Activated T-helper 17 cell treated with anti-CD3 and anti-CD28 coated beads, Interleukin-2, amount 50 U/mL, for 72 hours (primary cell): ENCODE results near the gene RBSN. TPM values are rescaled to one million over a fixed set of nuclear protein-coding genes. Genes with fewer than 3 reads are reported as not detected.

Experiments
- ATAC-seq: fragments of 150-1000 bp; cut with Tn5 transposase; replicated peaks from 2 replicates; pipeline ENCODE4 v1.10.0; 2021; ENCODE audit warnings: mild to moderate bottlenecking, moderate library complexity
- H3K27ac Mint-ChIP-seq: one replicate; pipeline ENCODE4 v1.8.0; 2022; ENCODE audit warnings: mixed read lengths
- H3K27me3 Mint-ChIP-seq: one replicate; pipeline ENCODE4 v1.8.0; 2022; ENCODE audit warnings: mixed read lengths
- H3K36me3 Mint-ChIP-seq: one replicate; pipeline ENCODE4 v1.8.0; 2022; ENCODE audit warnings: low read depth, mild to moderate bottlenecking, mixed read lengths
- H3K4me1 Mint-ChIP-seq: one replicate; pipeline ENCODE4 v1.8.0; 2022; ENCODE audit warnings: mixed read lengths
- H3K4me3 Mint-ChIP-seq: one replicate; pipeline ENCODE4 v1.8.0; 2022; ENCODE audit warnings: mild to moderate bottlenecking, mixed read lengths
- H3K9me3 Mint-ChIP-seq: one replicate; pipeline ENCODE4 v1.8.0; 2022; ENCODE audit warnings: mixed read lengths
- total RNA-seq, 2 donors: library from RNA; stranded (reverse); gene quantifications; one replicate each; pipeline ENCODE4 v1.2.3, GENCODE V29; 2022

The RBSN gene
- total RNA-seq, 2 donors from 2014 or later = 15.9 to 19.0 TPM

DNA sequence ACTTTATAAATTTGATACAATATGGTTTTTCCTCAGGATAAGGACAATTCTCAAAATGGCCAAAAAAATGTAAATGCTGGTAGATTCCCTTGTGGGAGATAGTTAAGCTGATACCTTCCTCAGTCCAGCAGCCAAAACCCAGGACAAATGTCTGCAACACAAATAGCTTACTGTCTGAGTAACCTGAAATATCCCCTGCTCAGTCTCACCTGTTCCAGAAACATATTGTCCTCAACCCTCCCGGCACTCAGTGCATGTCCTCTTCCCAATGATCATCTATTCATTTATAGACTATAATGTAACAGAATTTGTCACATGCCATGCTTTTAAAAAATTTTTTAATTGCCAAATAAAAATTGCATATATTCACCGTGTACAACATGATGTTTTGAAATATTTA is 12.2 kb downstream of the RBSN start:
- Mint-ChIP-seq H3K9me3 (no peaks in the 10 kb centered on the region), H3K4me1 (no peaks in the 10 kb centered on the region), H3K27me3 (no peaks in the 10 kb centered on the region), H3K4me3 (no peak overlapping the region), H3K27ac (no peak overlapping the region), H3K36me3 (peaks cover 91% of the 10 kb centered on the region)
- ATAC-seq = no peak

DNA sequence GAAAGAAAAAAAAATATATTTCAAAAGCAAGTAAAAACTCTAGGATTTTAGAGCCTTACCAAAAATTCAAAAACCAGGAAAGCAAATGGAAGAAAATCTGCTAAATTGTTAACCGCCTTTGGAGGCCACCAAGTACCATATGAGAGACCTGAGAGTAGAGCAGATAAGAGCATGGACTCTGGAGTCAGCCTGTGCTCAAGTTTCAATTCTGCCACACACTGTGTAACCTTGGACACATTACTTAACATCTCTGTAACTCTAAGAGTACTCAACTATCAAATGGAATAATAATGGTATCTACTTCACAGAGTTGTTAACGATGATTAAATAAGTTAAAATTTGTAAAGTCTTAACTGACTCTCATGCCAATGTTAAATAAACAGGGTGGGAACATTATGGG is 12.7 kb downstream of the RBSN start:
- peaks cover 92% of the 10 kb centered on the region for H3K36me3 Mint-ChIP-seq
- H3K4me3 Mint-ChIP-seq = no peak overlapping the region
- no peaks in the 10 kb centered on the region for H3K9me3 Mint-ChIP-seq
- H3K4me1 Mint-ChIP-seq = no peaks in the 10 kb centered on the region
- ATAC-seq = no peak
- no peaks in the 10 kb centered on the region for H3K27me3 Mint-ChIP-seq
- no peak overlapping the region for H3K27ac Mint-ChIP-seq

DNA sequence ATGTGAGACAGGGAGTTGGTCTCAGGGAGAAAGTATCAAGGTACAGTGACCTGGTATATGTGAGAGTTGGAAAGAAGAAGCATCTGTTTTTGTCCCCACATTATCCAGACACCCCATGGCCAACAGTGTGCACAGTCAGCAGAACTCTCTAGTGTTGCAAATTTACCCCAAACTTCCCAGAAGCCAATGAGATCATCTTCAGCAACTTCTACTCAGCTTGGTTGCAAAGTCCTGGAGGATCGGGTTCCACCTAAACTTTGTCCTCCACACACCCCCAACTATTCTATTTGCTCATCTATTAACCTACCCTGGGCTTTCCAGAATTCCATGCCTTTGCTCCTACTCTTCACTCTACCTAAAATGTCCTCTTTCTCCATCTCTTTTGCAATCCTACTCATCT is 15.7 kb downstream of the RBSN start:
- Mint-ChIP-seq H3K27me3 (no peaks in the 10 kb centered on the region), H3K4me3 (no peak overlapping the region), H3K27ac (no peak overlapping the region), H3K9me3 (no peaks in the 10 kb centered on the region), H3K4me1 (no peaks in the 10 kb centered on the region), H3K36me3 (peaks cover 97% of the 10 kb centered on the region)
- ATAC-seq = no peak

DNA sequence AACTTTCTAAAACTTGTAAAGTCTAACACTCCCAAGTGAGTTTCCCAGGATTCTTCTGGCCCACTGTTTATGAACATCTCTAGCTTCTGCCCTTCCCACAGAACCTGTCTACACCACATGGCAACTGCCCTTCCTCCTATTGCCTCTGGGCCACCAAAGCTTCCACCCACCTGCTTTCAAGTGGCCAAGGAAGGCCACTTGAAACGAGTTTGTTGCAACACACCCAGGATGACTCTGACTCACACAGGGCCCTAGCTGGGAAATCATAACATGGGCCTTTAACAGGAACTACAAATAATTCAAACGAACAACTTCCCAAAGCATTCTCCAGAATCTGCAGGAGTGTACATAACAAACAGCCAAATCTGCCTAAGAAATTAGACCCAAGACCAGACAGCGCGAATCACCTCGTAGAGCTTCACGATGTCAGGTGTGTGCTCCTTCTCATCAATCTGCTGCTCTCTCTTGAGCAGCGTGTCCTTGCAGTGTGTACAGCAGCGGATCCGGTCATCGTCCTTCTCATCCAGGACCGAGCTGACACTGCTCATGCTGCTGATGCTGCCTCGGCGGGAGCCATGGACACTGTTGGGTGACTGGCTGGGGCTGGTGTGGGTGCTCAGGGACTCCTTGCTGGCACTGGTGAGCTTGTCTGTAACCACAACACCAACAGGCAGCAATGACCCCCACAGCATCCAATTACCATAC is 16.8 kb downstream of the RBSN start:
- no peak overlapping the region for H3K27ac Mint-ChIP-seq
- H3K4me3 Mint-ChIP-seq = no peak overlapping the region
- peaks cover 99% of the 10 kb centered on the region for H3K36me3 Mint-ChIP-seq
- H3K4me1 Mint-ChIP-seq = no peaks in the 10 kb centered on the region
- no peaks in the 10 kb centered on the region for H3K27me3 Mint-ChIP-seq
- H3K9me3 Mint-ChIP-seq = no peaks in the 10 kb centered on the region
- ATAC-seq = no peak

DNA sequence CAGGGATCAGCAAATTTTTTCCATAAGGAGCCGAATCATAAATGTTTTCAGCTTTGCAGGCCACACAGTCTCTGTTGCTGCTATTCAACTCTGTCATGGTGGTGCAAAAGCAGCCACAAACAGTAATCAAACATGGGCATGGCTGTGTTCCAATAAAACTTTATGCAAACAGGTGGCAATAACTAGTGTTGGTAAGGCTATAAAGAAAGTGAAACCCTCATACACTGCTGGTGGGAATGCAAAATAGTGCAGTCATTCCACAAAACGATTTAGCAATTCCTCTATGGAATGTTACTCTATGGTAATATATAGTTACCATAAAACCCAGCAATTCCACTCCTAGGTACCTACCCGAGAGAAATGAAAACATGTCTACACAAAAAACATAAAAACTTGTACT is 19.9 kb downstream of the RBSN start:
- no peak for ATAC-seq
- Mint-ChIP-seq H3K36me3 (peaks cover 99% of the 10 kb centered on the region), H3K27me3 (no peaks in the 10 kb centered on the region), H3K4me3 (no peak overlapping the region), H3K9me3 (no peaks in the 10 kb centered on the region), H3K27ac (no peak overlapping the region), H3K4me1 (no peaks in the 10 kb centered on the region)

DNA sequence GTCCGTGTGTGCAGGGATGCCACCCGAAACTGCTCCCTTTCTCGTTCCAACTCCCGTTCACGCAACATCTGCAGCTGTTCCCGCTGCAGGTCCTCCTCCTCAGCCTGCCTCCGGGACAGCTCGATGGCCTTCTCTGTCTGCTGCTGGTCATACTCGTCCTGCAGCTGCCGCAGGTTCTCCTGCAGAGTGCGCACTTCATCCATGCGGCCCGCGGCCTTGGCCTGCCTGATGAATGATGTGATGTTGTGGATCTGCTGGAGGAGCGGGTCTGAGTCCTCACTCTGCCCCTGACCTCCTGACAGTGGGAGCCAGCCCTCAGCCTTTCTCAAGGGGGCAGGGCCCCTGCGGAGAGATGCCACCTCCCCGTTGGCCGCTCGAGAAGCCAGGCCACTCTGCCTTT is 24.4 kb downstream of the RBSN start:
- Mint-ChIP-seq H3K4me1 (no peaks in the 10 kb centered on the region), H3K36me3 (peaks cover 80% of the 10 kb centered on the region), H3K4me3 (no peak overlapping the region), H3K27me3 (no peaks in the 10 kb centered on the region), H3K27ac (no peak overlapping the region), H3K9me3 (no peaks in the 10 kb centered on the region)
- no peak for ATAC-seq

DNA sequence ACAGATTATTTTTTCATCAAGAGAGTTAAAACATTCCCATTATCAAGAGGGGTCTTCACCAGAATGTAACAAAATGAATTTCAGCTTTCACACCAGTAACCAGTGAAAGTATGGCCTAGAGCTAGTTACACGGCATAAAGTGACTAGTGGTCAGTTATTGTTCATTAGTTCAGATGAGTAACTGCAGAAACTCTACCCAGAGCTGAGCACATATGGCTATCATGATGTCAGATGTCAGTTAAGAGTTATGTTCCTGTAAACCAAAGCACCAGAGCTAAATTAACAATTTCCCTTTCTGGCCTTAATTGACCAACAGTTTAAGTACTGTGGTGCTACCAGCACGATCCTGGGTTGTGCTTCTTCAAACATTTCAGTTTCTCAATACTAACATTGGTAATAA is 27.2 kb downstream of the RBSN start:
- H3K27me3 Mint-ChIP-seq = no peaks in the 10 kb centered on the region
- no peaks in the 10 kb centered on the region for H3K4me1 Mint-ChIP-seq
- ATAC-seq = no peak
- H3K9me3 Mint-ChIP-seq = no peaks in the 10 kb centered on the region
- H3K27ac Mint-ChIP-seq = no peak overlapping the region
- no peak overlapping the region for H3K4me3 Mint-ChIP-seq
- peaks cover 52% of the 10 kb centered on the region for H3K36me3 Mint-ChIP-seq

DNA sequence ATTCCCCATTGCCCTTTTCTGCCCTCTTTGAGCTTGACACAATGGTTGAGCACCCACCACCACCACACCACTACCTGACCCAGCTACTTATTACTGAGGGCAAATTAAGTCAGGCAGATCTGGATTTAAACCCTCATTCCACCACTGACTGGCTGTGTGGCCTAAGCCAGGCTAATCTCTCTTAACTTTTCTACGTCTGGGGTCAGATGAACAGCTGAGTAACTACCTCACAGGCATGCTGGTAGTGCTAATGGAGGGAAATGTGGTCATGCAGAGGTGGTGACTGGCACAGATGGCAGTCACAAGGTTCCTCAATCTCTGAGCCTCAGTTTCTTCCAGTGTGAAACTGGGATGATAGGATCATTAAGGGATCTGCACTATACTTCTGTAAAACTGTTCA is 29.5 kb downstream of the RBSN start:
- Mint-ChIP-seq H3K36me3 (peaks cover 35% of the 10 kb centered on the region), H3K4me3 (no peak overlapping the region), H3K27me3 (no peaks in the 10 kb centered on the region), H3K4me1 (peaks cover 4% of the 10 kb centered on the region), H3K27ac (no peak overlapping the region), H3K9me3 (no peaks in the 10 kb centered on the region)
- no peak for ATAC-seq

DNA sequence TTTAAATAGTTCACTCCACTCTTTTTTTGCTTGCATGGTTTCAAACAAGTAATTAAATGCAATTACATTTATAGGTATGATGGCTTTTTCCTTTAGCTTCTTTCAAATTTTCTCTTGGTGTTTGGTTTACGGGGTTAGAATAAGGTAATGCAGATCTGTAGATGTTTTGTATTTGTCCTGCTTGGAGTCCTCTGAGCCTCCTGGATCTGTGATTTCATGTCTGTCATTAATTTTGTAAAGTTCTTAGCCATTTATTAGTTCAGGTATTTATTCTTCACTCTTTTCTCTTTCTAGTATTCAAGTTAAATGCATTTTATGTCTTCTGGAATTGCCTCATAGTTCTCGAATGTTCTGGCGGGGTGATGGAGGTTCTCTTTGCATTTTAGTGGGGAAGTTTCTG is 32.5 kb downstream of the RBSN start:
- peak overlapping the region; percentile 95 for H3K4me3 Mint-ChIP-seq
- peaks cover 4% of the 10 kb centered on the region for H3K4me1 Mint-ChIP-seq
- no peak overlapping the region for H3K27ac Mint-ChIP-seq
- ATAC-seq = no peak
- peaks cover 19% of the 10 kb centered on the region for H3K36me3 Mint-ChIP-seq
- no peaks in the 10 kb centered on the region for H3K9me3 Mint-ChIP-seq
- H3K27me3 Mint-ChIP-seq = no peaks in the 10 kb centered on the region

DNA sequence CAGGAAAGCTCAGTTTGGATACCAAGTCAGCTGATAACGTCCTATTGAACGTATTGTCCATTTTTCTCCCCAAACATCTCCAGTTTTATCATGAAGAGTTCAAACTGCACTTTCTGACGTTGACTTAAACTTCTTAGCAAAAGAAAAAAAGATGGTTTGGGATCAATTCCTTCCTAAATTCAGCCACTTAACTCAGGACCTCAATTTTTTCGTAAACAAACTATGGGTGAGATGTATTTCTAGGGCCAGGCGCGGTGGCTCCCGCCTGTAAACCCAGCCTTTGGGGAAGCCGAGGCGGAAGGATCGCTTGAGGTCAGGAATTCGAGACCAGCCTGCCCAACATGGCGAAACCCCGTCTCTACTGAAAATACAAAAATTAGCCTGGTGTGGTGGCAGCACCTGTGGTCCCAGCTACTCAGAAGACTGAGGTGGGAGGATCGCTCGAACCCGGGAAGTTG is 33.4 kb downstream of the RBSN start:
- Mint-ChIP-seq H3K9me3 (no peaks in the 10 kb centered on the region), H3K4me3 (peak overlapping the region; percentile 95), H3K36me3 (peaks cover 19% of the 10 kb centered on the region), H3K4me1 (peaks cover 4% of the 10 kb centered on the region), H3K27ac (peak overlapping the region; percentile 90), H3K27me3 (no peaks in the 10 kb centered on the region)
- ATAC-seq = no peak

DNA sequence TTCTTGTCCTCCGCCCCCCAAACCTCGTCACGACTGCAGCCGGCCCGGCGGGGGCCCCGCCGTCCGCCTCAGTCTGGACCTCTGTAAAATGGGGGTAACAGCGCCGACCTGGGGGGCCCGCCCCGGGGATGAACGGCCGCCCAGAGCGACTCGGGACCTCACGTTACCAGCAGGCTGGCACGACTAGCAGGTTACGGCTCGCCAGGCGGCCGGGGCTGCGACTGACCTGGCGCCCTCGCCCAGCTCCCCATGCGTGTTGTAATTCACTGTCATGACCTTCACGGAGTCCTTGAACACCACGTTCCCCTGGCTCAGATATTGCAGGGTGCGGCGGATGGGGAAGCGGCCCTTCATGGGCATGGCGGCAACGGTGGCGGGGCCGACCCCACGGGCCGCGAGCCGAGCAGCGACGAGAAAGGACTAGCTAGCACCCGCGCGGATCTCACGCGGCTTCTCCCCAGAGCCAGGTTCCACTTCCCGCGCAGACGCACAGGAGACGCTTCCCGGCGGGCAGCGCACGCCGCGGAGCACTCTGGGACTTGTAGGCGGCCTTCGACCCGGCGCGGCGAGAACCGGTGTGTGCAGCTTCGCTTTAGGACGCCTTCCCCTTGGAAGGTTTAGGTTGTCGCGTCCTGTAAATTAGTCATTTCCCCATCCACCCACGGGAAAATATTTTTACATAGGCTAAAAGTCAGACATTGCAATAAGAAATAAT is 34.0 kb downstream of the RBSN start, which contains the start of gene MRPS25:
TSS of gene MRPS25 (minus strand) at position 481 of the 715 bp plus-strand sequence. CDS start at position 360, 121 bp downstream.
- Mint-ChIP-seq H3K9me3 (no peaks in the 10 kb centered on the region), H3K27me3 (no peaks in the 10 kb centered on the region), H3K27ac (peak within 1 kb of the TSS; percentile 90), H3K36me3 (peaks cover 21% of the 10 kb centered on the region), H3K4me1 (peaks cover 4% of the 10 kb centered on the region), H3K4me3 (peak within 1 kb of the TSS; percentile 95)
- peak; percentile 99 for ATAC-seq

DNA sequence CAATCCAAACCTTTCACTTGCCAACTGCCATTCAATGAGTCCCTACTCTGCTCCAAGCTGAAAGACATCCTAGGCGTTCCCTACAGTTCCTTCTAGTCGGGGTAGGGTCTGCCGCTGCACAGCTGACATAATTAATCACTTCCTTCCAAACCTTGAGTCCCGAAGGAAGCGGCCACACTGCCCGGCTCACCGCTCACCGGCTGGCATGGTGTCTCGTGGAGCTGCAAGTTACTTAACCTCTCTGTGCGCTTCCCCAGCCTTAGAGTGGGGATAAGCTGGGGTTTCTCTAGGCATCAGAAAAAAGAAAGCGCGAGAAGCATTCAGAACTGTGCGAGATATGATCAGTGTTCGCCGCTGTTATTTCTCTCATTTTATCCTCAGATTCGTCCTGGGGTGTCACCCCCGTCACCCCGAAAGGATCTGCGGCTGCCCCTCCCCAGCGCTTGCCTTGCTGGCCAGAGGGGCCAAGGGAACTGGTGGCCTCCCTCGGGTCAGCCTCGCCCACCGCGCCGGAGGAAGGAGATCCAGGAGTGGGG is 34.6 kb downstream of the RBSN start:
- H3K4me1 Mint-ChIP-seq = peaks cover 4% of the 10 kb centered on the region
- H3K36me3 Mint-ChIP-seq = peaks cover 28% of the 10 kb centered on the region
- peak; percentile 7 for ATAC-seq
- H3K27me3 Mint-ChIP-seq = no peaks in the 10 kb centered on the region
- H3K4me3 Mint-ChIP-seq = peak overlapping the region; percentile 95
- H3K9me3 Mint-ChIP-seq = no peaks in the 10 kb centered on the region
- peak overlapping the region; percentile 90 for H3K27ac Mint-ChIP-seq

DNA sequence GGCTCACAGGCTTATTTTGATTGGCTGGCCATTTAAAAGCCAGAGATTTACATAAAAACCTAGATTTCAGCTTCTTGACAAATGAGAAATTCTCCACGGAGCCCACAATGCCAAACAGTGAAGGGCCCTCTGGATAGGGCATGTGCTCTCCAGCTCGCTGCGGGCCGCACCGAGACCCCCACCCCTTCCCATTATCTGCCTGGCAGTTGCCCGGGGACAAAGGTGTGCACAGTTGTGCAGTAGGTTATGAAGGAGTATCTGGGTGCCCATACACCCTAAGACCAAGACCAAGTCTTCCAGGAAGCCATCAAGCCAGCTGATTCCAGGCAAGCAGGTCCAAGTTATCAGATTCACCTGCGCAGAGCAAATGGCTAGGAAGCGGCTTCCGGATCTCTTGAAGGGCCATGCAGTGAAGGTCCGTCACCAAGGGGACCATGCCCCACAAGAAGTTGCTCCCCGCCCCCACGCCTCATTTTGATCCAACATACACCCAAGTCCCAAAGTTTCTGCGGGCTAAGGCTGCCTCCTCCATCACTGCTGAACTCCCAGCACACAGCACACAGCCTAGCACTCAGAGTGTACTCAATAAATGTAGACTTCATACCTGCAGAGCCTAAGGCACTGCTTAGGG is 35.2 kb downstream of the RBSN start:
- ATAC-seq = no peak
- Mint-ChIP-seq H3K36me3 (peaks cover 33% of the 10 kb centered on the region), H3K27ac (peak overlapping the region; percentile 90), H3K4me1 (peaks cover 4% of the 10 kb centered on the region), H3K9me3 (no peaks in the 10 kb centered on the region), H3K27me3 (no peaks in the 10 kb centered on the region), H3K4me3 (peak overlapping the region; percentile 95)

DNA sequence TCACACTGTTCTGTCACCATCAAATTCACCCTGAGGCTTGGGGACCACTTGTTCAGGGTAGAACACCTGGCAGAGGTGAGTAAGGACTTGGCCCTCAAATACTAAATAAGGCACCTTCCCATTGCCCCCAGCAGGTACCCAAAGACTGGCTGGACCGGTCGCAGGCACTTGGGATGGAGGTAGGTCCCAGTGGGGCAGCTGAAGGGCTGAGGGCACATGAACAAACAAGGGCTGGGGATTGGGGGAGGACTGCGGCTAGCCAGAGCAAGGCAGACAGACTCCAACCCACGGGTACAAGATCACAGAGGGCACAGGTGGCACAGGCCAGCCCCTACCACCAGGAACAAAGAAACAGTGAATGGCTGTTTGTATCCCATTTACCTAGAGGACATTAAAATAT is 35.7 kb downstream of the RBSN start:
- Mint-ChIP-seq H3K27me3 (no peaks in the 10 kb centered on the region), H3K4me1 (peaks cover 4% of the 10 kb centered on the region), H3K36me3 (peaks cover 39% of the 10 kb centered on the region), H3K4me3 (peak overlapping the region; percentile 95), H3K9me3 (no peaks in the 10 kb centered on the region), H3K27ac (peak overlapping the region; percentile 4)
- no peak for ATAC-seq
